HG03039 (cell line): ENCODE data around the gene IFRD1.
"Not testable (repeated sequence)": the region's sequence is repeated elsewhere in the genome, so short reads cannot be mapped to it uniquely, and the experiment has no call there.

ENCODE experiments used
- ATAC-seq: cut with Tn5 transposase; IDR thresholded peaks from one replicate; pipeline ENCODE4 v1.9.1; 2021; ENCODE audit warnings: mild to moderate bottlenecking, moderate library complexity; ENCODE audit not compliant: unreplicated experiment

Gene IFRD1

DNA sequence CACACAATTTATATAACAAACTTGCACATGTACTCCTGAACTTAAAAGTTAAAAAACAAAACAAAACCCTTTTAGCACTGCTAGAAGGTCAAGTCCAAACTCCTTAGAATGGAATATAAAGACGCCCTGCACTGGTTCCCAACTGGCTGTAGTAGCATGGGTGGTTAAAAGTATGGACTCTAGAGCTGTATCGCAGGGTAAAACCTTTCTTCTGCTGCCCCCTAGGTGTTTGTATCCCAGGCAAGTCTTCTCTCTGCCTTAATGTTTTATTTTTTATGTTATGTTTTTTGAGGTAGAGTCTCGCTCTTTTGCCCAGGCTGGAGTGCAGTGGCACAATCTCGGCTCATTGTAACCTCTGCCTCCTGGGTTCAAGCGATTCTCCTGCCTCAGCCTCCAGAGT, 65.7 kb downstream of the IFRD1 start:
- no peak for ATAC-seq

DNA sequence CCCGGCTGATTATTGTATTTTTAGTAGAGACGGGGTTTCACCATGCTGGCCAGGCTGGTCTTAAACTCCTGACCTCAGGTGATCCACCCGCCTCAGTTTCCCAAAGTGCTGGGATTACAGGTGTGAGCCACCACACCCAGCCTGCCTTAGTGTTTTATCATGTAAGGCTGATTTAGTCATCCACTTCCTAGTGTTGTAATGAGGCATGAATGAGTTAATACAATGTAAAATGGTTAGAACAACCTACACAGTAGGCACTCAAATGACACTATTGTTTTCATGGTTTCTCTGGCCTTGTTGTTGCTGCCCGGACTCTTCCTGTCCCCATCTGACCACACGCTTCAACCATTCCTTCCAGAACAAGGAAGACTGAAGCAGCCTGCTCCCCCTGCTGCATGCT, 66.2 kb downstream of the IFRD1 start:
- not testable (repeated sequence) for ATAC-seq

DNA sequence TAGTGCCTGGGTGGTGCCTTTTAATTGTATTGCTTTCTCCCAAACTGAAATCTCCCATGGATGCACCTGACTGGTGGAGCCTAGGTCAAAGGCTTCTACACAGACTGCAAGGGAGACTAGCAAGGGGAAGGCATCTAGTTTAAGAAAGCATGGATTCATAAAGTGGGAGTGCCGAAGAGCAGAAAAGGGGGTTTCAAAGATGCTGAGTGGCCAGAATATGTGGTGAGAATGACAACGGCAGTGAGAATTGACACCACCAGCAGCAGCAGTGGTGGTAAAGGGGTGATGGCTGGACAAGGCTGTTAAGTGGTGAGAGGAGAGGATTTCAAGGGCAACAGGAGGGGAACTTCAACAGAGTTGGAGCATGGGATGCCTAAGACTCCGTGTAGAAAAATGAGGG, 67.2 kb downstream of the IFRD1 start:
- ATAC-seq: no peak

DNA sequence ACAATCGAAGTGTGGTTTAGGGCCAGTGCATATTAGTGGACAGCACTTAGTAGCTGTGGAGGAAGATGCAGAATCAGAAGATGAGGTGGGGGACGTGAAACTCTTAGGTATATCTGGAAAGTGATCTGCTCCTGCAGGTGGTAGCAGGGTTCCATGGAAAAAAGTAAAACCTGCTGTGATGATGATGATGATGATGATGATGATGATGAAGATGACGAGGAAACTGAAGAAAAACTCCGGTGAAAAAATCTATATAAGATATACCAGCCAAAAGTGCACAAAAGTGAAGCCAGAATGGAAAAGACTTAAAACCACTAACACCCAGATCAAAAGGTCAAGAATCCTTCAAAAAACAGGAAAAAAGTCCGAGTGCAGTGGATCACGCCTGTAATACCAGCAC, 70.5 kb downstream of the IFRD1 start:
- ATAC-seq: no peak

DNA sequence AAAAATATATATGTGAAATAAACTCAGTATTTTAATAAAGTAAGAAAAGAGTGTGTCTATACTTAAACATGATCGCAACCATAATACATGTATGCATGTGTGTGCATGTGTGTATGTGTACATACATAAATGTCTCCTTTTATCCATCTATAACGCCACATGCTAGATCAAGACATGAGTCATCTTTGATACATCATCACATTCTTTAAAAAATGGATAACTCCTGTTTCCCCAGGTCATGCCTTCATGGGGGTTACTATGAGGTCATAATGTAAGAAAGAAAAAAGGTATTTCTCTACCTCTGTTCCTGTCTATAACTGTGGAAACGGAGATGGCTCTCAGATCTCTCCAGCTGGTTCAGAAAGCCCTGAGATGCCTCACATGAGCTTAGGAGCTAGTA, 71.7 kb downstream of the IFRD1 start:
- no peak for ATAC-seq

DNA sequence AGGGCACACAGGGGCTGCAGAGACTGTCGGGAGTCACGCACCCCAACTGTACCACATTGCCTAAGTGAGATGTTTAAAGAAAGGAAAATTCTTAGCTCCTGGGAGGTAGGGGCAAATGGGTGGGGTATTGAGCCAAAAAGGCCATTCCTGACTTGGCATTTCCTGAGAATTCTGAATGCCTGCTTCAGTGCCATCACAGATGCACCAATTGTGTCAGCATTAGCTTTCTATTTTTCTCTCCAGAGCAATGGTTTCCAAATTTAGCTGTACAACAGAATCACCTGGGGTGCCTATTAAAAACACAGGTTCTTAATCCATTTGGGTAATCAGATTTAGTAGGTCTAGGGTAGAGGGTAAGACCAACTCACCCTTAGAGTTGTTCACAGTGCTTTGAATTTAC, 73.6 kb downstream of the IFRD1 start:
- no peak for ATAC-seq
